GM15510 (cell line): ENCODE data around the gene C1QTNF12.

Experiments
- POLR2A ChIP-seq: IDR thresholded peaks from 3 replicates; pipeline ENCODE4 v1.6.1; 2011; ENCODE audit warnings: borderline replicate concordance; ENCODE audit not compliant: insufficient read length; ENCODE audit errors: extremely low read depth

The C1QTNF12 gene

DNA sequence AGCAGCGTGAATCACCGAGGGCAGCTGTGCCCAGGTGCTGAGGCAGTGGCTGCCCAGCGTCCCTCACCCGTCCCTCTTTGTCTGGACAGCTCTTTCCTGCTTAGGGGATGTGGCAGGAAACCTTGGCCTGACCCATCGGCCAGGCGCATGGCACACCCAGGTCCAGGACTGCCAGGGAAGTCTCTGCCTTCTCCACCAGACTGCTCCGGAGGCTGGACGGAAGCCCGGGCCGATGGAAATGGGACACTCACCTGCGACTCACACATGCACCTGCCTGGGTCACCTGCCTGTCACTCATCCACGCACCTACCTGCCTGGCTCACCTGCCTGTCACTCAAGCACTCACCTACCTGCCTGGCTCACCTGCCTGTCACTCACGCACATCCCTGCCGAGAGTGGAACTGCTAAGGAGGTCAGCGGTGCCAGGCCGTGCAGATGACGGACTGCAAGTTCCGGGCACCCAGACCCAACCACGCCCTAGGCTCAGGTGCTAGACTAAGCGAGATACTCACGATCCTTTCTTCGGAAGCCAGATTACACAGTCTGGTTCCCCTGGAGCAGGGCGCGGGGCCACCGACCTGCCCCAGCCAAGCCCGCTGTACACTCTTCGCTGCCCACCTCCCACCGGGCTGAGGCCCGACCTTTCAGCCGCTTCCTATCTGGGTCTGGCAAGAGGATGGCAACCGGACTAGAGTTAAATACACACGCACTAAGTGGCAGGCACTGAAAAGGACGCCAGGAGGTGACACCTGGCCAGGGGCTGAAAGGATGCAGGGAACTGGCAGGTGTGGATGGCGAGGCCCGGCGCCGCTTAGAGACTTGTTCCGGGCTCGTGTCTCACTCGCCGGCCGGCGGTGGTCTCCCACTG lies 26.1 kb upstream of the C1QTNF12 start:
- TF ChIP-seq POLR2A, result no peak

DNA sequence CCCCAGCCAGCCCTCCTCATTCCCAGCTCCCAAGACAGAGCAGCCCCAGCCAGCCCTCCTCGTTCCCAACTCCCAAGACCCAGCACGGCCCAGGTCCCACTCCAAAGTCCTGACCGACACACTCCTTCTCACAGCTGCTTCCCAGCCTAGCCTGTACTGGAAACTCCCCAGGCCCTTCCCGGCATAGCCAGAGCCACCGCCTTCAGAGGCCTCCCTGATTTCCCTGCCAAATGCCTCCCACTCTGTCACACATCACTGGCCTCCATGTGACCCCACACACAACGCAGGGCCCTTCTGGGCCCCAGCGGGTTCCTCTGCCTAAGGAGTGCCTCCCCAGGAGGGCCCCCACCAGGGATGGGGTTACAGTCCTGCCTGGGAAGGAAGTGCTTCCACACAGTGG lies 24.3 kb upstream of the C1QTNF12 start:
- no peak for TF ChIP-seq POLR2A

- TF ChIP-seq POLR2A, result no peak
Measured at GRCh38 chr1:1268284-1268682, 21.8 kb upstream of the C1QTNF12 start.

GRCh38 chr1:1267488-1268283 lies 21.2 kb upstream of the C1QTNF12 start:
- no peak for TF ChIP-seq POLR2A

- no peak for TF ChIP-seq POLR2A
Measured at GRCh38 chr1:1264868-1265272, 18.3 kb upstream of the C1QTNF12 start.

DNA sequence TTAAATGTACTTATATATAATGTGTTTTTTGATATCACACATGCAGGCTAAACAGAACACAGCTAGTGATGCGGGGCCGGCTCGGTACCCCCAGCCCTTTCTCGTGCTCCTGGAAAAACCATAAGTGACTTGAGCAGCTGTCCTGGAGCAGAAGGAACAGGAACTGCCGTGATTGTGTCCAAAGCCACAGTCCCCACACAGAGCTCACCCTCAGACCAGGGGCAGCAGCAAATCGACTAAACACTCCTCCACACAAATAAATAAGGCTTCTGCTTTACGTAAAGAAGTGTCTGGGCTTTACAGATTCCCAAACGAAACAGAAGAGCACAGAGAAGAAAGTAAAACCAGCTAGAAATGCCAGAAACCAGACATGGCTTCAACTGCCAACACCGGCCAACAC lies 17.5 kb upstream of the C1QTNF12 start:
- TF ChIP-seq POLR2A, result no peak

GRCh38 chr1:1262758-1263157 lies 16.2 kb upstream of the C1QTNF12 start:
- TF ChIP-seq POLR2A, result no peak

- TF ChIP-seq POLR2A, result no peak
Measured at GRCh38 chr1:1262071-1262470, 15.5 kb upstream of the C1QTNF12 start.

DNA sequence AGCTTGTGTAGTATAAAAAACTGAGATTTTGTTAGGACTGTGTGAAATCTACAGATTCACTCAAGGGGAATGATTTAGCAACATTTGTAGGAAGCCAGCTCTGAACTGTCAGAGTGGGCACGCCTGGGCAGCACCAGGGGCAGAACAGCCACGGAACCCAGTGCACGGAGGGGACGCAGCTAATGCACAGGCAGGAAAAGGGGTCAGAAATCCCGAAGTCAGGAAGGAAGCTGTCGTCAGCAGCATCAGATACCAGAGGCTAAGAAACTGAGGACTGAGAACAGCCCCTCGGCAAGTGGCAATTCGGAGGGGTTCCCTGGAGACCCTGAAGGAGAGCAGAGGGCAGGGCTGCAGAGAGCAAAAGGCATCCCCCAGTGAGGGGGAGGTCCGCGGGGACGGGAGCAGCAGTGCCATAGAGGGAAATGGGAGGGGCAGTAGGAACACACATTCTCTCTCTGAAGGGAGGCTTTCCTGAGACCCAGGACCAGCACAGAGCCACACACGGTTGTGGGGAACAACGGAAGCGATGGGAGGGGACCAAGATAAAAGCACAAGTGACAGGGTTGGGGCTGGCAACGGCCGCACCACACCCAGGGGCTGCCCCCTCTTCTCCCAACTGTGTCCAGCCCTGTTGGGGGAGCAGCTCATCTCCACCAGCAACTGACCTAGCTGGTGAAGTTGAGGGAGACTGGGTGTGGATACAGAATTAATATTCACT lies 14.5 kb upstream of the C1QTNF12 start:
- no peak for TF ChIP-seq POLR2A

DNA sequence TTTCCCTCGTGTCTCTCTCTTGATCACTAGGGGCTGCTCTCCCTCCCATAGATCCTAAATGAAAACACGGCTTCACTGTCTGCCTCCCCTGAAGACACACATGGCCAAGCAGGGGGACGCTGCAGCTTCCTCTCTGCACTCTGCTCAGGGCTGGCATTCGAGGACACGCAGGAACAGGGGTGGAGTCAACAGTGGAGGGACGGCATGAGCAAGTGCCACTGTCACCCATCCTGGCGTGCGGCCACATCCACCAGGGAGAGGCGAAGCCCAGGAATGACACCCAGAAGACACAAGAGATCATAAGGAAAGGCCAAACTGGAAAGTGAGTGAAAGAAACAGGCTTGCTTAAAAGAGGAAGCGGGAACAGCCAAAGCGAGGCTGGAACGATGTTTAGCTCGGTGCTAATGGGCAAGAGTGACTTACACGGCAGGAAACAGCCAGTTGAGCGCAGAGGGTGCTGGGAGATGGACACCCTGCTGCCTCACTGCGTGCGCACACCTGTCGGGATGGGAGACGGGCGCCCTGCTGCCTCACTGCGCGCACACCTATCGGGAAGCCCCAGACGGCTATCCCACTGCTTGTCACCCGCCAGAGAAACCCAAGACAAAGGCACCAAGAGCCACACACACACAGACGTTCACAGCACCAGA lies 13.6 kb upstream of the C1QTNF12 start:
- TF ChIP-seq POLR2A, result no peak

- no peak for TF ChIP-seq POLR2A
Measured at GRCh38 chr1:1259540-1259939, 13.0 kb upstream of the C1QTNF12 start.

DNA sequence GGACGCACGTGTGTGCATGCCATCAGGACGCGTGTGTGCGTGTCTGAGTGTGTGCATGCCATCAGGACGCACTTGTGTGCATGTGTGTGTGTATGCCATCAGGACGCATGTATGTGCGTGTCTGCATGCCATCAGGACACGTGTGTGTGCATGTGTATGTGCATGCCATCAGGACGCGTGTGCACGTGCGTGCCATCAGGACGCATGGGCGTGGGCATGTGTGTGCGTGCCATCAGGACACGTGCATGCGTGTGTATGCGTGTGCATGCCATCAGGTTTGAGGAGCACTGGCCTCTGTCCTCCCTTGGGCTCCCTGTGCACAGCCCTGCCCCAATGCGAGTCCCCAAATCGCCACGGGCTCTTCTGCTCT lies 12.6 kb upstream of the C1QTNF12 start:
- TF ChIP-seq POLR2A, result no peak

GRCh38 chr1:1256956-1257871 lies 10.7 kb upstream of the C1QTNF12 start:
- no peak for TF ChIP-seq POLR2A

- TF ChIP-seq POLR2A, result no peak
Measured at GRCh38 chr1:1255611-1256010, 9.1 kb upstream of the C1QTNF12 start.
